ENCODE data around the gene TRPM2.

TRPM2 gene

DNA sequence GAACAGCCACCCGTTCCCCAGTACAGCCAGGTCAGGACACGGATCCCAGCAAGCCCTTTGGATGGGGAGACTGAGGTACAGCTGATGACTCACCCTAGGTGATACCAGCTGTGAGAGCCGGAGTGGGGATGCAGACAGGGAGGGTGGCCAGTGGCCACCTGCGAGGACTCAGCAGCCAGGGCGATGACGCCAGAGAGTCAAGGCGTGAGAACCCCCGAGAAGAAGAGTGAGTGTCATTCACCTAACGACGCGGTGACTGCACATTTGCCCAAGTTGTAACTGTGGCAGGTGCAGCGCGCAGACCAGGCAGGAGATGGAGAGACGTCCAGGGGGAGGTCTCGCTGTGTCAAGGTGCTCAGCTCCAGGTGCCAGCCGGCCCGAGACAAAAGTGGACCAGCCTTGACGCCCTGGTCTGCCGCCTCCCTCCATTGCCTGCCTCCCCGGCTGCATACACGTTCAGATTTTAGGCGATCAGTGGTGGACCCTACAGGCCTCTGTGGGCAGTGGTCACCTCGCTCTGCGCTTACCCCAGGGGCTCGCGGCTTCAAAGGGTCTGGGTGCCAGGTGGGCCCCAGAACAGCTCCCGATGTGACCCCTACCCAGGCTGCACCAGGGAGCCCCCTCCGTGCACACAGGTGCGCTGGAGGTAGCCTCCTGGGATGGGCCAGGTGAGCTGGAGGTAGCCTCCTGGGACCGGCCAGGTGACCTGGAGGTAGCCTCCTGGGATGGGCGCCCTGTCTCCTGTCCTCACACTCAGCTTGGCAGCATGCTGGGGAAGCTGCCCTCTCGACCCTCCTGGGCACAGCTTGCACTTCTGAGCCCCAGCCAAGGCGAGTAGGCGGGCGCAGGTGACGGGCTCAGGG lies 113.8 kb downstream of the TRPM2 start:
- no peak for DNase-seq

DNA sequence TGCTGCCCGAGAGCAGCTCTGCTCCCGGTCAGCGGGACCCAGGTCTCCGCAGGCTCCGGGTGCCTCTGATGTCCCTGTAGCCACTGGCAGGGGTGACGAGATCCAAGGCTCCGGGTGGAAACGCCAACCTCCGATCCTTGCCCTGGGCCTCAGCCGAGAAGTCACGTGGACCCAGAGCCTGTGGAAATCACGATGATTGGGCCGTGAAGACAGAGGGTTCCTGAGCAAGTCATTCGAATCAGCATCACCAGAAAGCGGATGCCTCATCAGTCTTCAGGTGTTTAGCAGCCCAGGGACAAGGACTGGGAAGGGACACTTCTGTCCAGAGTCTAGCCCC lies 114.4 kb downstream of the TRPM2 start:
- no peak for DNase-seq

DNA sequence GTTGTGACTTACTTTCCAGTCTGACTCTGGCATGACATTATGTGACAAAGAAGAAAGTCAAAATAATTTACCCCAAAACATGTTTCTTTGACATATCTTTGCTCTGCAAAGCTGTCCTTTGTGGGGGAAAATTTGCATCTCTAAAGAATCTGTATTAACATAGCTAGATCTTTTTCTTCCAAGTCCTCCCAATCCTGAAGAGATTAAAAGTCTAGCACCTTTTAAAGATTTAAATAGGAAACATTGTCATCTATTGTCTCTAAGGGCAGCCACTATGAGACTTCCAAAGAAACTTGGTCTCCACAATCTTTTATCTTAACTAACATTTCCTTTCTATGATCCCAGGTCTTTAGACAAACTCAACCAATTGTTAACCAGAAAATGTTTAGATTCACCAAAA lies 117.9 kb downstream of the TRPM2 start:
- DNase-seq, result no peak

DNA sequence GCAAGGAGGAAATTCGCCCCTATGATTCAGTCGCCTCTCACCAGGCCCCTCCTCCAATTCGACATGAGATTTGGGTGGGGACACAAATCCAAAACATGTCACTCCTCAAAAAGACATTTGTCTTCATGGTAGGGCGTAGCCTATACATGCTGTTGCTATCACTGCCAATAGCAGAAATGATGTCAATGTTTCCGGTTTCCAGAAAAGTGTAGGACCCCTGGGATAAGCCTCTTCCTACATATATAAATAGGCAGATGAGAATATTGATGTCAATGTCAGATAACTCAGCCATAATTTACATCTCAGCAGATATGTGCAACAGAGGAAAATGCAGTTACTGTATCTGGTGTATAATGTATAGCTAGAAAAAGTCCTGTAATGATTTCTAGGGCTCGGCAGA lies 118.6 kb downstream of the TRPM2 start:
- no peak for DNase-seq

DNA sequence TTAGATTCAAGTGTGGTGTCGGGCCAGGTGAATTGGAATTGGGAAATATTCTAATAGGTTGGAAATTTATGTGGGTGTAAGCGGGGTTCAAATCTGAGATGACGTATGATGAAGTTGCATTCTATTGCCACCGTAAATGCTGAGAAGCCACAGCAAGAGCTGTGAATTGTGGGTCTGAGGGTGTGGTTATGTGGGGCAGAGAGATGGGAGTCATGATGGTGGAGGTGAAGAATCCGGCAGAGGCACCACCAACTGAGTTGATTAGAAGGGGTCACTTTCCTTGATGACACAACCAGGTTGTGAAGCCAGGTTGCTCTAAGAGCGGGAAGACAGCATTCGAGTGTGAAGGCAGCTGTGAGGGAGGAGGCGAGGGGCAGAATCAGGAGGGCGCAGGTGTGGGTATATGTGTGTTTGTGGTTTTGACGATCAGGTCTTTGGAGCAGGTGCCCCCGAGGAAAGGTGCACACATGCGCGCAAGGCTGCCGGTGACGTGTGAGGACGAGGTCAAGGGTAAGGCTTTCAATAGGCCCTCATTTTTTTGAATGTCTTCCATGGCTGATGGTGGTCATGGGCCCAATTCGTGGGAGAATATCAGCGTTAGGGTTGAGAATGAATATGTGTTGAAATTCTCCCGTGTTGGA lies 120.6 kb downstream of the TRPM2 start:
- no peak for DNase-seq

DNA sequence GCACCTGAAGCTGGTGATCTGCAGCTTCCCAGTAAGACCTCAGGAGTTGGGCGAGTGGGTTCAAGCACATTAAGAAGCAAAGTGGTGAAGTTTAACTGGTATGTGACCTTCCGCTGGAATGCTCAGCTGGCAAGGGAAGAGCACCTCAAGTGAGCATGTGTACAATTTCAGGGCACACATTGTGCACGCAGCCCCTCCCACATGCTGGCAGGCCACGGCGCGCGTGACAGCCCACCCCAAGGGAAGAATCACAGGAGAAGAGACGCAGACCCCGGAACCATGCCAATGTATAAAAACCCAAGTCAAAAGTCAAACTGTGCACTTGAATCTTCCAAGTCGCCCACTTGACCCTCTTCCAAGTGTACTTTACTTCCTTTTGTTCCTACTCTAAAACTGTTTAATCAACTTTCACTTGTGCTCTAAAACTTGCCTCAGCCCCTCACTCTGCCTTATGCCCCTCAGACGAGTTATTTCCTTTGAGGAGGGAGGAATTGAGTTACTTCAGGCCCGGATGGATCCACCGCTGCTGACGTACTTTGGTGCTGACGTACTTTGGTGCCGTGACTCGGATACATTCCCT lies 121.9 kb downstream of the TRPM2 start:
- DNase-seq, result no peak

DNA sequence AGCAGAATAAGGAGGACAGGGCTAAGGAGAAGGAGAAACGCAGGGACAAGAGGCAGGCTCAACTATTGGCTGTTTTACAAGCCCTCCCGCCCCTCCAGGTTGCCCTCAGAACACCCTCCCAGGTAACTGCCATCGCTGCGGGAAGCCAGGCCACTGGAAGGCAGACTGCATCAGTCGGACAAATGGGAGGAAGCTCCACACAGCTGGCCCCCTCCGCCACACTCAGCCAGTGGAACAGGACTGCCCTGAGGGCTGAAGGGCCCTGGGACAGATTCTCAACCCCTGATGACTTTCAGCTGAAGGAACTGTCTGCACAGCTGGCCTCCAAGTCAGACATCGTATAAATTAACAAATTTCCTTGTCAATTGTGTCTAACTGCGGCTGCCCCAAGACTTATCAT lies 123.7 kb downstream of the TRPM2 start:
- DNase-seq, result no peak

DNA sequence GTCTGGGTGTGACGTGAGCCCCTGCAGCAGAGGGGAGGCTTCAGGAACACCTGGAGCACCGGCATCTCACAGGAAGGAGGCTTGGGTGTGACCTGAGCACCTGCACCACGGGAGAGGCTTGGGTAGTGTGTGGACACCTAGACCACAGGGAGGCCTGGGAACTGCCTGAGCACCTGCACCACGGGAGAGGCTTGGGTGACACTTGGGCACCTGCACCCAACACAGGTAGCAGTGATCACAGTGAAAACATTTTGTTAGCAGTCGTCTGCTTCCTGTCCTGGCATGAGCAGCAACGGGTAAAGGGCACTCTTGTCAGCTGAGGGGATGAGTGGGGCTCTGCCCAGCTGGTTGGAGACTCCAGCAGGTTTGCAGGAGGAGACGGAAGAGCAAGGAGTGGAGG lies 124.3 kb downstream of the TRPM2 start:
- DNase-seq, result no peak

DNA sequence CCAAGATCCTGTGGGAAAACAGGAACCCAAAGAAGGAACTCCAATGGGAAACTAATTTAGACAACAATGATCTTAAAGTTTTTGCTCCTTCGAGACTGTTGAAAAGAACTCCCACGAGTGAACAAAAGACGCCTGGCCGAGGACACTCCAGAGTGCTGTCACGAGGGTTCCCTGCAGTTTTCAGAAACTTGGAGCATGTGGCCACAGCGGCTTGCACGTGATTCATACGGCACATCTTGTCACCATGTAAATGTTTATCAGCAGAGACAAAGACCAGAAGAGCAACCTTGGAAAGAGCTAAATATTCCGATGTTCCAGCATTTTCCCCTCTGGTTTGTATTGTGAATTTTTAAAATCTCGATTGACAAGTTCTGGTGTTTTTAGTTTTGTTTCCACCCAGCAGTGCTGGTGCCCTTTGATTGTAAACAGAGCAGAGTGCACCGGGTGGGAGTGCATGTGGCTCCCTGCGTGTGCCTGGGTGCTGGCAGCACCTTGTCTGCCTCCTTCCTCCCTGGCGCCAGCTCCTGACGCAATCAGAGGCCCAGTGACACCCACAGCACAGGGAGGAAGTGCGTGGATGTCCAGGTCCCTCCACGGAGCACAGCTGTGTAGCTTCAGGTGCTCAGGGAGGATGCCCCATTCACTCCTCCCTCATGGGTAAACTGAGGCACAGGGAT lies 124.8 kb downstream of the TRPM2 start:
- no peak for DNase-seq

DNA sequence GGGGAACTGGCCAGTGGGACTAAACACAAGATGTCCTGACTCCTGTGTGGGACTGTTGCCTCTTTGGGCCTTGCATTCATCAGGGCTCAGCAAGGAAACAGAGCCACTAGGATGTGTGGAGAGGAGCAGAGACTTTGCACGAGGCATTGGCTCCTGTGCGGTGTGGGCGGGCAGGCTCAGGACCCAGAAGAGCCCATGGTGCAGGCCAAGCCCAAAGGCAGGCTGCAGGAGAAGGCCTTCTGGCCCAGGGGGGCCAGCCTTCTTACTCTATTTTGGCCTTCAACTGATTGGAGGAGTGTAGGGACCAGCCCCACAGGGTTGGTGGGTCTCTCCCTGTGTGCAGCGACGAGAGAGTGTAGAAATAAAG lies 125.4 kb downstream of the TRPM2 start:
- DNase-seq, result no peak

DNA sequence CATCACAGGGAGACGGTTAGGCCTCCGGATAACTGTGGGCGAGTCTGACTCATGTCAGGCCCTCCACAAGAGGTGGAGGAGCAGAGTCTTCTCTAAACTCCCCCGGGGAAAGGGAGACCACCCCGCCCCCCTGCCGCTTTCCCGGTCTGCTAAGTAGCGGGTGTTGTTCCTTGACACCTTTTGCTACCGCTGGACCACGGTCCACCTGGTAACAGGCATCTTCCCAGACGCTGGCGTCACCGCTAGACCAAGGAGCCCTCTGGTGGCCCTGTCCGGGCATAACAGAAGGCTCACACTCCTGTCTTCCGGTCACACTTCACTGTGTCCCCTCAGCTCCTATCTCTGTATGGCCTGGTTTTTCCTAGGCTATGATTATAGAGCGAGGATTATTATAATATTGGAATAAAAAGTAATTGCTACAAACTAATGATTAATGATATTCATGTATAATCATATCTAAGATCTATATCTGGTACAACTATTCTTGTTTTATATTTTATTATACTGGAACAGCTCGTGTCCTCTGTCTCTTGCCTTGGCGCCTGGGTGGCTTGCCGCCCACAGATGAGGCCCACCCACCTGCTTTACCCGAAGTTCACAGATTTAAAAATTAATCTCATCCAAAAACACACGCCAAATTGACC lies 126.3 kb downstream of the TRPM2 start:
- DNase-seq, result peak; percentile 50 to 62

DNA sequence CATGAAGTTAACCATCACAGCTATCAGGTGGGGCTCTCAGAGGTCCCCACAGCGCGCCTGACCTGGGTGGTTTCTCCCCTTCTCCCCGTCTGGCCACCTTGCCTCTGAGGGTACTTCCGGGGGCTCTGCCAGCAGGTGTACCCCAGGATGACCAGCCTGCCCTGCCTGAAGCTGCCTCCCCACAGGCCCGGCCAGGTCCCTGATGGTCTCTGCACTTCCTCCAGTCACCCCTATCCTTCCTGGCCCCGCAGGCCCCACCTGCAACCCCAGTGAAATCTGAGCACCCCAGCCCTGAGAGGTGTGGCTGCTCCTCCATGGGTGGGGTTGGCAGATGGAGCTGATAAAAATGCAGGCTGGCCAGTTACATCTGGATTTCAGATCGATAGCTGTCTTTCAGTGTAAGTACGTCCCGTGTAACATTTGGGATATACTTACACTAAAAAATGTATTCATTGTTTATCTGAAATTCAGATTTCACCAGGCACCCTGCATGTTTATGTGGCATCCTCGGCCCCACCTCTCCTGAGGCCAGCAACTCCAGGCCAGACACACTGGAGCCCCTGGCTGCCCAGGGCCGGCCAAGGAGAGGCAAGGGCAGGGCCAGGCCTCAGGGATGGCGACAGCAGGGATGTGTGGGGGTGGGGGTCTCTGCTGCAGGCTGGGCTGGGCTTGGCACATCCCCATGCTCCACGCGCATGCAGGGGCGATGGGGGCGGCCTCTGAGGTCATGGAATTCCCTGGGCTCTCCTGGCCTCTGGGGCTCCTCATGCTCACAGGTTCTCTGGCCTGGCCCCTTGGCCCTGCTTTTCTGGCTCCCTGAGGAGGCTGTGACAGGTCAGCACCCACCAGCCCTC lies 127.0 kb downstream of the TRPM2 start:
- no peak for DNase-seq

DNA sequence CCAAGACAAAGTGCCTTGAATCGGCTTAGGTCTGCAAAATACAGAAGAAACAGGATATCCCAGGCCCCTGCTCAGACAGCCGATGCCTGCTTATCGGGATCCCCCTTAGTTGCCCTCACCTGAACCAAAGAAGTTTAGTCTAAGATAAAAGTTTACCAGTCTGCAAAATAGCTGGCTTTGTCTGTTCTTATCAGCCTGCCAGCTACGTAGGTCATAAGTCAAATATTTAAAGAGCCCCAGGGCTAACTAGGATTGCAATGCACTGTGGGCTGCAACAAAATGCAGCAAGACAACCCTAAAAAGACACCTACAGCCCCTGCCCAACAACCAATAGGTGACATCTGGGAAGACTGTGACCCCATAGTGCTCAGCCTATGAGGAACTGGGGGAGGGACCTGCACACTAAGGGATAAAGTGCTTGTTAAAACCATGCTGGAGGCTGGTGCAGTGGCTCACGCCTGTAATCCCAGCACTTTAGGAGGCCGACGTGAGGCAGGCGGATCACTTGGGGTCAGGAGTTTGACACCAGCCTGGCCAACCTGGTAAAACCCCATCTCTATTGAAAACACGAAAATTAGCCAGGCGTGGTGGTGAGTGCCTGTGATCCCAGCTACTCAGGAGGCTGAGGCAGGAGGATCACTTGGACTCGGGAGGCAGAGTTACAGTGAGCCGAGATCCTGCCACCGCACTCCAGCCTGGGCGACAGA lies 129.3 kb downstream of the TRPM2 start:
- DNase-seq, result no peak

DNA sequence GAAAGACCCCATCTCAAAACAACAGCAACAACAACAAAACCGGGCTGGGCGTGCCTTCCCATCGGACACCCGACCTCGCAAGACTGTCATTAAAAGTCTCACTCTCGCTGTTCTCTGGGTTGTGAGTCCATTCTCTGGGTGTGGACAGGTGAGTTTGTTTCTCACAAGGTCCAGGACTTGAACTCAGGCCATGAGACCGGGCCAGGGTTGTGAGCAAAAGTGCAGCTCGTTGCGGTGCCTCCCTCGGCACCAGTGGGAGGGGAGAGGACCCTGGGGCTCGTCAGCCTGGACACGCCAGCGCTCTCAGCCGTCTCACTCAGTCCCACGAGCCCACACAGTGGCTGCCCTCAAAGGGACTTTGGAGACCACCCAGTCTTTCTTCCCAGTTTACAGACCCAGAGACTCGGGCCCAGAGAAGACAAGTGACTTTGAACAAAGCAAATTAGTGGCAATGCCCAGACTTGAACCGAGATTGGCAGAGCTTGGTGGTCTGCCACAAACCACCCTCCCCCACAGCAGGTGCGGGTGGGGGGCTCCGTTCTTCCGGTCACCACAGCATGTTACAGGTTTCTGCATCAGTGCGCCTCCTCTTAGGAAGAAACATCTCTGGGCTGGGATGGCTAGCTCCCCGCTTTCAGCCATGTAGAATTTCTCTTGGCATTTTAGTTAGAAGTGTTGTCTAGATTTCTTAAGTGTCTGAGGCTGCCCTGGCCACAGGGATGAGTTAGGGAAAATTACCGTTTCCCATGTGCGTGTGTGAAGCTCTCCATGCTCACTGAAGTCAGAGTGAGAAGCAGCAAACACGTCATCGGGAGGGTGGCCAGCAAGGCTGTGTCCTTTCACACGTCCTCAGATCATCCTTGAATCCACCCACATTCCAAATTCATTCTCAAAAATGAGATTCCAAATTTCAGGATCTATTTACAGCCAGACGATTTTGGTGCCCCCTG lies 130.1 kb downstream of the TRPM2 start:
- no peak for DNase-seq

DNA sequence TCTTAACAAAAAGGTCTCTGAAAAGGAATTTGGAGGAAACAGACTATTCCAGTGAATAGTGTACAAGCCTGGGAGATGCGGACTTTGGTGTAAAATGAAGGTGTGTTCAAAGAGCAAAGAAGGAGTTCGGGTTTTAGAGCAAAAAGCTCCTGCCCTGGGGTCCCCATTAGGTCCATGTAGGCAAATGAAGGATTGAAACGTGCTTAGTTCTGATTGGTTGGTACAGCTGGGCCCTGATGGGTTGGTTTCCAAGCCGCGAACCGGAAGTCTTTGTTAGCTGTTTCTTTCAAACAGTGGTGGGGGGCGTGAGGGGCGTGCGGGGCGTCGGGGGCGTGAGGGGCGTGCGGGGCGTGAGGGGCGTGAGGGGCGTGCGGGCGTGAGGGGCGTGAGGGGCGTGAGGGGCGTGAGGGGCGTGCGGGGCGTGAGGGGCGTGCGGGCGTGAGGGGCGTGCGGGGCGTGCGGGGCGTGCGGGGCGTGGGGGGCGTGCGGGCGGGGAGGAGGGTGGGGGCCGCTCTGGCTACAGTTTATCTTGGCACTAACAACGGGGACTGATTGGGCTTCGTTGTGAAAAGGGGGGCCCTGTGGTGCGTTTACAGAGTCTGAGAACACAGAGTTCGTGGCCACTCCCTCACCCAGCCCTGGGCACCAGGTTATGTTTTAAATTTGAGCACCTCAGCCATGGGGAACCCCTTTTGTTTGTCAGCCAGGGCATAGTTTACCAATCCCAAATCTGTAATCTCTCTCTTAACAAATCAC lies 131.3 kb downstream of the TRPM2 start:
- DNase-seq, result no peak

DNA sequence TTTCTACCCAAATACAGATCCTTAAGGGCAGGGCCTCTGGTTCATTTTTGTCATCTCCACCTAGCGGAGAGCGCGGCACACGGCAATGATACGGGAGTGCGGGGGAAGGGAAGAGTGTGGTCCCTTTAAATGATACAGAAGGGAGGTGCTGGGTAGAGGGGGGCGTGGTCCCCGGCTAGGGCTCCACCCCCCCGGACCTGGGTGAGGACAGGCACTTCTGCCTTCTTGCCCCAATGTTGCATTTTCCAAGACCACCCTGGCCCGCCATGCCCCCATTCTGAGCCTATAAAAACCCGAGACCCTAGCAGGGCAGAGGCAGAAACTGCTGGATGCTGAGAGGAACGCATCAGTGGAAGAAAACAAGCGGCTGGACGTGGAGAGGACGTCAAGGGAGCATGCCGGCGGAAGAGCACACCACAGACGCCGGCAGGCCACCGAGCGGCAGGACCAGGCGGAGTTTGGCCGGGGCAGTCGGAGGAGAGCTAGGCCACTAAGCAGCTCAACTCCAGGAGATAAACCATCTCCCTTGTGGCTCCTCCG lies 131.9 kb downstream of the TRPM2 start:
- peak; percentile 28 to 65 for DNase-seq

DNA sequence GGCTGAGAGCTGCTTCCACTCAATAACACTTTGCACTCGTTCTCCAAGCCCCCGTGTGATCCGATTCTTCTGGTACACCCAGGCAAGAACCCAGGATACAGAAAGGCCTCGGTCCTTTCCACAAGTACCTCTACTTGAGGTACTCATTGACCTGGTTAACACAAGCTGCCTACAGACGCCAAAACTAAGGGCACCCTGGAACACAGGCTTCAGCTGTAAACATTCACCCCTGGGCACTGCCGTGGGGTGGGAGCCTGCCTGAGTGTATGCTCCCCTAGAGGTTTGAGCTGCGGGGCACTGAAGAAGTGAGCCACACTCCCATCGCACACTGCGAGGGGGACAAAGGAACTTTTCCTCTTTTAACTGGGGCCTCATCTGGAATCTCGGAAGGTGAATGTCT lies 132.4 kb downstream of the TRPM2 start:
- no peak for DNase-seq

DNA sequence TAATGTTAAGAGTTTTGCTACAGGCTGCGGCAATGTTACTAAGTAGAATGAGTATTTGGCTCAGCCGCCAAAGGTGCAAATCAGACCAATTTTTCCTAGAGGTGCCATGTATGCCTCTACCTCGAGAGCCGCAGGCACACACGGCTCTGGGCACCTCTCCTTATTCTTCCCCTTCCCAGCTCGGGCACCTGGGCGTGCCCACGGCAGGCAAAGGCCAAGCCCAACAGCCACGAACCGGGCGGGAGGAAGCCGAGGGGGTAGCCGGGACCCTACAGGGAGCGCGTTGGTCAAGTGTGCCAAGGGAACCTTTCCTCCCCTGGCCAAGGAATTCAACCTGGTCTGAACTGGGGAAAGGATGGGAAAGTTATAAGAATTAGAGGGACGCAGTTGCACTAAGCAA lies 132.9 kb downstream of the TRPM2 start:
- no peak for DNase-seq

DNA sequence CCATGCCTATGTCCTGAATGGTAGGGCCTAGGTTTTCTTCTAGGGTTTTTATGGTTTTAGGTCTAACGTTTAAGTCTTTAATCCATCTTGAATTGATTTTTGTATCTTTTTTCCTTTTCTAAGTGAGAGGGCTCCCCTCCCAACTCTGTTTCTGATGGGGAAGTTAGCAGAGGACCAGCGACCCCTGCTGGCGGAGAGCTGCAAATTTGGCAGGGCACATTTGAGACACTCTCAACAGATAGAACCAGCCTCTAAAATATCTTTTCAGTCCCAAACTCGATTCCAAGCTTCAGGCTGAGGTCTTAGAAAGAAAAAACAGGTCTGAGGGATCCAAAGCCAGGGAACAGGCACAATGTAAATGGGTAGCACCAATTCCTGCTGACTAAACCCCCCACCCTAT lies 134.4 kb downstream of the TRPM2 start:
- DNase-seq, result peak; percentile 63 to 72

Measured in stimulated activated CD4-positive, alpha-beta T cell treated with anti-CD3 and anti-CD28 coated beads, Interleukin-2, amount 100 ng/mL, for 24 hours (primary cell).